A673 (cell line): Measurements from ENCODE around the gene ESAM. TPM values are rescaled to one million over a fixed set of nuclear protein-coding genes. Genes with fewer than 3 reads are reported as not detected.

Source experiments
- BruUV-seq: library from RNA; stranded (reverse); fragments of 400-500 nt; replicated peaks from 2 replicates; lab custom pipeline; 2021; lab: Mats Ljungman, UMichigan
- CTCF ChIA-PET: fragments of 300-600 bp; sonication (Branson Sonifier 250); formaldehyde crosslinking; loops from one replicate; lab custom pipeline; 2022; ENCODE audit warnings: antibody characterized with exemption; lab: Charles Lee
- POLR2A ChIA-PET: fragments of 300-600 bp; sonication (Branson Sonifier 250); formaldehyde crosslinking; loops from one replicate; lab custom pipeline; 2022; ENCODE audit warnings: antibody characterized with exemption; ENCODE audit not compliant: low non-redundant PET; lab: Charles Lee
- DNase-seq: peaks from one replicate; pipeline ENCODE4 v3.0.0-alpha.2; 2015; ENCODE audit warnings: low spot score
- H3K27ac ChIP-seq: fragments of 200-600 bp; sonication (generic); 2 replicates; pipeline ENCODE4 v1.5.1; 2016; ENCODE audit warnings: mixed run types, low read depth, mild to moderate bottlenecking, mixed read lengths, antibody characterized with exemption, low read length; ENCODE audit not compliant: poor library complexity, severe bottlenecking
- H3K27me3 ChIP-seq: fragments of 200-600 bp; sonication (generic); replicated peaks from 2 replicates; pipeline ENCODE4 v1.6.1; 2017; ENCODE audit warnings: mixed run types, low read depth, mild to moderate bottlenecking, mixed read lengths, antibody characterized with exemption, low read length; ENCODE audit not compliant: insufficient read depth, poor library complexity
- H3K36me3 ChIP-seq: fragments of 200-600 bp; sonication (generic); 2 replicates; pipeline ENCODE4 v1.6.1; 2016; ENCODE audit warnings: mixed run types, mild to moderate bottlenecking, mixed read lengths, antibody characterized with exemption, low read length; ENCODE audit not compliant: insufficient read depth, poor library complexity, severe bottlenecking
- H3K4me1 ChIP-seq: fragments of 200-600 bp; sonication (generic); 2 replicates; pipeline ENCODE4 v1.6.1; 2017; ENCODE audit warnings: mixed run types, mild to moderate bottlenecking, mixed read lengths, antibody characterized with exemption, low read length; ENCODE audit not compliant: insufficient read depth, poor library complexity, severe bottlenecking
- H3K4me3 ChIP-seq: fragments of 200-600 bp; sonication (generic); 2 replicates; pipeline ENCODE4 v1.5.1; 2016; ENCODE audit warnings: low read depth, mixed run types, mild to moderate bottlenecking, mixed read lengths, low read length; ENCODE audit not compliant: poor library complexity, severe bottlenecking
- H3K9me3 ChIP-seq: fragments of 200-600 bp; sonication (generic); 2 replicates; pipeline ENCODE4 v1.6.1; 2016; ENCODE audit warnings: mixed run types, low read depth, mild to moderate bottlenecking, mixed read lengths, antibody characterized with exemption, low read length; ENCODE audit not compliant: poor library complexity, severe bottlenecking
- CTCF ChIP-seq: fragments of 300-800, 200-600 bp; sonication (generic); conservative IDR thresholded peaks from 2 replicates; pipeline ENCODE4 v1.5.1; 2017; ENCODE audit warnings: low read depth, mild to moderate bottlenecking, antibody characterized with exemption, low read length, moderate library complexity, mixed read lengths
- EZH2 ChIP-seq: fragments of 200-600 bp; sonication (generic); IDR thresholded peaks from 2 replicates; pipeline ENCODE4 v1.6.1; 2017; ENCODE audit warnings: borderline replicate concordance, low read depth, mild to moderate bottlenecking, mixed read lengths, antibody characterized with exemption, low read length; ENCODE audit not compliant: poor library complexity, severe bottlenecking
- intact Hi-C: fragments of 100-400 bp; cut with micrococcal nuclease; formaldehyde crosslinking; loops from one replicate; pipeline ENCODE4 v1.10.0; 2022; ENCODE audit not compliant: unreplicated experiment
- total RNA-seq: library from RNA; stranded (reverse); gene quantifications from 2 replicates; pipeline ENCODE4 v1.2.3, GENCODE V29; 2021

Gene ESAM
- total RNA-seq, 1 experiment from 2014 or later, result 1.5 TPM

- ChIA-PET CTCF (interaction anchor here (0.6 to 1.4 kb wide), 2 partner anchors 9 to 80 kb away, joined by 5 to 8 read pairs; partner anchors contain the start of gene SPA17), POLR2A (no interaction called here)
- TF ChIP-seq CTCF (no peak), EZH2 (no peak)
- H3K36me3 ChIP-seq, result no peaks in the 10 kb centered on the region
- intact Hi-C loops, result no loop called here
- H3K27me3 ChIP-seq, result no peaks in the 10 kb centered on the region
- DNase-seq, result no peak
- H3K4me1 ChIP-seq, result no peaks in the 10 kb centered on the region
- no TSS peak for BruUV-seq
- H3K4me3 ChIP-seq, result no peak overlapping the region
- no peaks in the 10 kb centered on the region for H3K9me3 ChIP-seq
- no peak overlapping the region for H3K27ac ChIP-seq
These were observed 8.5 kb downstream of the ESAM start for GRCh38 chr11:124753624-124754023.

- ChIA-PET POLR2A (interaction anchor here (1.1 kb wide), 1 partner anchor 49 kb away, joined by 3 read pairs; no protein-coding TSS in a partner anchor), CTCF (interaction anchor here (0.6 to 1.4 kb wide), 2 partner anchors 10 to 79 kb away, joined by 5 to 8 read pairs; partner anchors contain the start of gene SPA17)
- Histone ChIP-seq H3K4me3 (no peak overlapping the region), H3K27ac (no peak overlapping the region), H3K9me3 (no peaks in the 10 kb centered on the region), H3K4me1 (no peaks in the 10 kb centered on the region), H3K27me3 (no peaks in the 10 kb centered on the region), H3K36me3 (no peaks in the 10 kb centered on the region)
- intact Hi-C loops, result no loop called here
- TF ChIP-seq EZH2 (no peak), CTCF (no peak)
- DNase-seq, result no peak
- no TSS peak for BruUV-seq
These were observed 8.9 kb downstream of the ESAM start for GRCh38 chr11:124753205-124753604.

- Histone ChIP-seq H3K27ac (no peak overlapping the region), H3K4me3 (no peak overlapping the region), H3K9me3 (no peaks in the 10 kb centered on the region), H3K4me1 (no peaks in the 10 kb centered on the region), H3K36me3 (no peaks in the 10 kb centered on the region), H3K27me3 (no peaks in the 10 kb centered on the region)
- no peak for DNase-seq
- TF ChIP-seq EZH2, result no peak
- no peak for TF ChIP-seq CTCF
- intact Hi-C loops, result no loop called here
- no TSS peak for BruUV-seq
- ChIA-PET POLR2A (interaction anchor here (1.1 kb wide), 1 partner anchor 50 kb away, joined by 3 read pairs; no protein-coding TSS in a partner anchor), CTCF (interaction anchor here (0.5 to 1.4 kb wide), 3 partner anchors 10 to 83 kb away, joined by 5 to 8 read pairs (median 5); no protein-coding TSS in a partner anchor)
These were observed 9.5 kb downstream of the ESAM start for GRCh38 chr11:124752471-124753102.
